Body of pancreas (tissue), 4 donors: ENCODE measurements around the gene DIMT1.

Source experiments
- POLR2A ChIP-seq, 3 donors: fragments of 450-650 bp; IDR thresholded peaks; one replicate each; pipeline ENCODE4 v1.6.1; 2016; ENCODE audit warnings: antibody characterized with exemption in 3 of 3, mild to moderate bottlenecking in 2 of 3
- TF ChIP-seq, protein P1 (sequence below), 7 experiments: fragments of 450-650 bp in 4 of 7; fragments of 200-600 bp in 3 of 7; sonication (generic) in 3 of 7; IDR thresholded peaks; one replicate each; pipeline ENCODE4 v1.5.1; 2016 to 2019; ENCODE audit warnings: antibody characterized with exemption in 7 of 7

- TF ChIP-seq, protein P1, sequence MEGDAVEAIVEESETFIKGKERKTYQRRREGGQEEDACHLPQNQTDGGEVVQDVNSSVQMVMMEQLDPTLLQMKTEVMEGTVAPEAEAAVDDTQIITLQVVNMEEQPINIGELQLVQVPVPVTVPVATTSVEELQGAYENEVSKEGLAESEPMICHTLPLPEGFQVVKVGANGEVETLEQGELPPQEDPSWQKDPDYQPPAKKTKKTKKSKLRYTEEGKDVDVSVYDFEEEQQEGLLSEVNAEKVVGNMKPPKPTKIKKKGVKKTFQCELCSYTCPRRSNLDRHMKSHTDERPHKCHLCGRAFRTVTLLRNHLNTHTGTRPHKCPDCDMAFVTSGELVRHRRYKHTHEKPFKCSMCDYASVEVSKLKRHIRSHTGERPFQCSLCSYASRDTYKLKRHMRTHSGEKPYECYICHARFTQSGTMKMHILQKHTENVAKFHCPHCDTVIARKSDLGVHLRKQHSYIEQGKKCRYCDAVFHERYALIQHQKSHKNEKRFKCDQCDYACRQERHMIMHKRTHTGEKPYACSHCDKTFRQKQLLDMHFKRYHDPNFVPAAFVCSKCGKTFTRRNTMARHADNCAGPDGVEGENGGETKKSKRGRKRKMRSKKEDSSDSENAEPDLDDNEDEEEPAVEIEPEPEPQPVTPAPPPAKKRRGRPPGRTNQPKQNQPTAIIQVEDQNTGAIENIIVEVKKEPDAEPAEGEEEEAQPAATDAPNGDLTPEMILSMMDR (IDR thresholded peaks at IDR 0.05) = no peak
- no peak for TF ChIP-seq POLR2A (IDR thresholded peaks at IDR 0.05)
Measured at GRCh38 chr5:62342476-62342837, 61.2 kb downstream of the DIMT1 start.
